Measurements from ENCODE around the gene SRRM3.
A peak's percentile ranks its signal among the peaks of the same experiment; 100 is the strongest.
"Not testable (repeated sequence)": the region's sequence is repeated elsewhere in the genome, so short reads cannot be mapped to it uniquely, and the experiment has no call there.

The SRRM3 gene

DNA sequence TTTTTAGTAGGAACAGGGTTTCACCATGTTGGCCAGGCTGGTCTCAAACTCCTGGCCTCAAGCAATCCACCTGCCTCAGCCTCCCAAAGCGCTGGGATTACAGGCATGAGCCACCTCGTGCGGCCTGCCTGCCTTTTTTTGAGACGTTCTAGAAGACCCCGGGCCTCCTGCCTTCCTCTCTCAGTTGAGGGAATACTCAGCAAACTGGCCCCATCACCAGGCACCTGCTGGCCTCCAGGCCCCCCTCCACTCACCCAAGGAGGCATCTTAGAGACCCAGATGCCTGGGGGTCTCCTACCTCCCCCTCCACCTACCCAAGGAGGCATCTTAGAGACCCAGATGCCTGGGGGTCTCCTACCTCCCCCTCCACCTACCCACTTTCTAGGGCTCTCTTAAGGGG, 91.2 kb downstream of the SRRM3 start:
- DNase-seq = not testable (repeated sequence)

DNA sequence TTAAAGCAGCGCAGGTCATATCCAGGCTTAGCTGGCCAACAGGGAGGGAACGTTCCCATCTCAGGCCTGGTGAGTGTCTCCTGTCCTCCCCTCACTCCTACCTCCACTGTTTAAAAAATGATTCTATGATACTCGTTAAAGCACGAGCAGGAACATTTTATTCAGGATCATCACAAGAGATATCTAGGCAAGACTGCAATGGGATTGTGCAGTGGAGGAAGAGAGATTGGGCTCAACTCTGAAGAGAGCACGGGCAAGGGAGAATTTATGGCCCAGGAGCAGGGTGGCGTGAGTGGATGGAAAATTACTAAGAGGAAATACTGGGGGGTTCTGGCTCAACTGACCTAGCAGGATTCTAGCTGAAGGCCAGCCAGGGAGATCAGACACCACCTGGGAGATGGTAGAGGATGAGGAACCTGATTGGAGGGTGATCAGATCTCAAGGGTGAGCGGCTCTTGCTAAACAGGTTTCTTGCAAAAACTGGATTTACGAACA, 91.8 kb downstream of the SRRM3 start:
- DNase-seq = no peak

GRCh38 chr7:76294344-76295024, 92.8 kb downstream of the SRRM3 start:
- DNase-seq = no peak

- DNase-seq = no peak
These were observed 95.3 kb downstream of the SRRM3 start for GRCh38 chr7:76296743-76297740.

- DNase-seq = no peak
These were observed 98.6 kb downstream of the SRRM3 start for GRCh38 chr7:76300166-76300731.

GRCh38 chr7:76301000-76301399, 99.3 kb downstream of the SRRM3 start:
- DNase-seq = no peak

- DNase-seq = peak; percentile 50
These were observed 100.9 kb downstream of the SRRM3 start, which contains the start of gene HSPB1 for GRCh38 chr7:76302347-76303201. Gene HSPB1 (plus strand): TSS chr7:76302673. CDS start chr7:76302713, 40 bp downstream.

GRCh38 chr7:76303202-76304147, 101.8 kb downstream of the SRRM3 start:
- peak; percentile 72 for DNase-seq

DNA sequence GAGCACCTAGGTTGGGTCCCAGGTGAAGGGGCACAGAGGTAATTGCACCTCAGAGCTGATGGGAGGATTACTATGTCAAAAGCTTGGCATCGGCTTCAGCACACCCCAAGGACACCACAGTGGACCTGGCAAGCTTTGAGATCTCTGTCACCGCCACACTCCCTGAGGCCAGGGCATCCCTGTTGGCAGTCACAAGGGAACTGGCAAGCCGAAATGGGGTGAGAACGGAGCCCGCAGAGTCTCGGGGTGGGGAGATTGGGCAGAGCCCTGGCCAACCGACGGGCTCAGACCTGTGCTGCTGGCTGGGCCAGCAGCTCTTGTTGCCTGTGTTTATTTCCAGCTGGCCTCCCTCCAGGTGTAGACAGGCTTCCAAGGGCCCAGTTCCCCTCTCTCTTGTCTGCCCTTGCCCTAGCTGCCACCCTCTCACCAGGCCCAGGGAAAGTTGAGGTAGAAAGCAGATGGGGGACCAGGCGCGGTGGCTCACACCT, 103.2 kb downstream of the SRRM3 start:
- no peak for DNase-seq

DNA sequence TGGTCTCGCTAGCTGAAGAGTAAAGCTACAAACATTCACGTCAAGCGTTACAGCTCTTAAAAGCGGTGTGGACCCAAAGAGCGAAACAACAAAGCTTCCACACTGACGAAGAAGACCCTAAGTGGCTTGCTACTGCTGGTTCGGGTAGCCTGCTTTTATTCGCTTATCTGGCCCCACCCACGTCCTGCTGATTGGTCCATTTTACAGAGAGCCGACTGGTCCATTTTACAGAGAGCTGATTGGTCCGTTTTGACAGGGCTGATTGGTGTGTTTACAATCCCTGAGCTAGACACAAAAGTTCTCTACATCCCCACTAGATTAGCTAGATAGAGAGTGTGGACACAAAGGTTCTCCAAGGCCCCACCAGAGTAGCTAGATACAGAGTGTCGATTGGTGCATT, 107.2 kb downstream of the SRRM3 start:
- not testable (repeated sequence) for DNase-seq

DNA sequence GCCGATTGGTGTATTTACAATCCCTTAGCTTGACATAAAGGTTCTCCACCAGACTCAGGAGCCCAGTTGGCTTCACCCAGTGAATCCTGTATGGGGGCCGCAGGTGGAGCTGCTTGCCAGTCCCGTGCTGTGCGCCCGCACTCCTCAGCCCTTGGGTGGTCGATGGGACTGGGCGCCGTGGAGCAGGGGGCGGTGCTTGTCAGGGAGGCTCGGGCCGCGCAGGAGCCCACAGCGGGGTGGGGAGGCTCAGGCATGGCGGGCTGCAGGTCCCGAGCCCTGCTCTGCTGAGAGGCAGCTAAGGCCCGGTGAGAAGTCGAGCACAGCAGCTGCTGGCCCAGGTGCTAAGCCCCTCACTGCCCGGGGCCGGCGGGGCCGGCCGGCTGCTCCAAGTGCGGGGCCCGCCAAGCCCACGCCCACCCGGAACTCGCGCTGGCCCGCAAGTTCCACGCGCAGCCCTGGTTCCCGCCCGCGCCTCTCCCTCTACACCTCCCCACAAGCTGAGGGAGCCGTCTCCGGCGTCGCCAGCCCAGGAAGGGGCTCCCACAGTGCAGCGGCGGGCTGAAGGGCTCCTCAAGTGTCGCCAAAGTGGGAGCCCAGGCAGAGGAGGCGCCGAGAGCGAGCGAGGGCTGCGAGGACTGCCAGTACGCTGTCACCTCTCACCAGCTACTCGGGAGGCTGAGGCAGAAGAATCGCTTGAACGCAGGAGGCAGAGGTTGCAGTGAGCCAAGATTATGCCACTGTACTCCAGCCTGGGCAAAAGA, 107.8 kb downstream of the SRRM3 start:
- not testable (repeated sequence) for DNase-seq

DNA sequence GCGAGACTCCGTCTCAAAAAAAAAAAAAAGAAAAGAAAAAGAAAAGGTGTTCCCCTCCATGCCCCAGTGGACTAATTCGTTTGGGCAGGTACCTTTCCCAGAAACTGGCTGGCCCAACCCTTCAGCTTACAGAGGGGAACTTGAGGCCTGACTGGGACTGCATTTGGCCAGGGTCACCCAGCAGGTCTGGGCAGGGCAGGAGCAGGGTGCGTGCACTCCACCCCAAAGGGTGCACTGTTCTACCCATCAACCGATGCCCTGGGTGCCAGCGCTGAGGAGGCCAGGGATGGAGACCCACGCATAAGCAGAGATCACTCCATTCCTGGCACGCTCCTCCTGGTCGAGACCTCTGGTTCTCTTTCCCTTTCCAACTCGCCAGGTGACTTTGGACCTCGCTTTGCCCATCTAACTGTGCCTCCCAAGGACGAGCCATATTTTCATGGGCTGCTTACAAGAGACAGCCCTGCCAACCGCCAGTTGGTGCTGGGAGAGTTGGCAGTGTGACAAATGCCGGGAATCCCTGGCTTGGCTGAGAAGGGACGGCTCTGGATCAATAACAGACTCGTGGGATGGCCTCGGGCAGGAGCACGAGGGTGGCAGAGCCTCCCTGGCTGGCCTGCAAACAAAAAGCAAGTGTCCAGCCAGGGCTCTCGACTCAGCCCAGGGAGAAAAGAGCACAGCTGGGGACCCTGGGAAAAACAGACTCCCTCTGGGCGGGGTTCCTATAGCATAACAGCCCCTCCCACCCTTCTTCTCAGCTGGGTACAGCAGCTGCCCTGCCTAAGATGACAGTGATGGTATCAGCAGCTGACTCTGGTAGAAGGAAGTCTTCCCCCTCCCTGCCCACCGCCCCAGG, 108.6 kb downstream of the SRRM3 start:
- DNase-seq = no peak

DNA sequence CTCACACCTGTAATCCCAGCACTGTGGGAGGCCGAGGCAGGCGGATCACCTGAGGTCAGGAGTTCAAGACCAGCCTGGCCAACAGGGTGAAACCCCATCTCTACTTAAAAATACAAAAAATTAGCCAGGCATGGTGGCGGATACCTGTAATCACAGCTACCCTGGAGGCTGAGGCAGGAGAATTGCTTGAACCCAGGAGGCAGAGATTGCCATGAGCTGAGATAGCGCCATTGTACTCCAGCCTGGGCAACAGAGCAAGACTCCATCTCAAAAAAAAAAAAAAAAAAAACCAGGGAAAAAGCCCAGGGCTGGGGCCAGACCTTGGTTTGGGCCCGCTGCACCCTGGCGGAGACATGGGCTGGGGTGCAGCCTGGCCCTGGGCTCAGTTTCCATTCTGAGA, 110.1 kb downstream of the SRRM3 start:
- not testable (repeated sequence) for DNase-seq

DNA sequence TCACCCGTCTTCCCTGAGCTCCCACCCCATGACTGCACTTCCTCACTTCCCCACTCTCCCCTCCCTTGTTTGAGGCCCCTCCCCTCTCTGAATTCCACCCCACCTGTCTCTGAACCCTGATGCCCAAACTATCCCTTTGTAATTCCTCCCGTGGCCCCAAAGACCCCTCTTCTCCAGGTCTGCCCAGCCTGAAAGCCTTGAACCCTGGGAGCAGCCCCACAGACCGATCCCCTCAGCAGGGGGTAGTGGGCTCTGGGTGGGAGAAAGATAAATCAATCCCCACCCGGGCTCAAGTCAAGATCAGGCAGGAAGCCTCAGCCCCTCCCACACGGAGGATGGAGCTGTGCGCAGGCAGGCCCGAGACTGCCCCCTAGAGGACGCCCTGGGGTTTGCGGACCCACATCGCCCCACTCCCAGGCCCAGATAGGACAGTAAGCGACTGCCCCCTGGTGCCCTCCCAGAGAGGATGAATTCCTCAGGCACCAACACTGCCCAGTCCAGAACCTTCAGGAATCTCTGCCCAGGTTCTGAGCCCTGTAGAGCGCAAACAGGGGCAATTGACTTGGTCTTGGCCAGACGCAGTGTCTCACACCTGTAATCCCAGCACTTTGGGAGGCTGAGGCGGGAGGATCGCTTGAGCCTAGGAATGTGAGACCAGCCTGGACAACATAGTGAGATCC, 112.5 kb downstream of the SRRM3 start:
- DNase-seq = peak; percentile 96

GRCh38 chr7:76314740-76315139, 113.0 kb downstream of the SRRM3 start:
- not testable (repeated sequence) for DNase-seq

GRCh38 chr7:76315364-76315763, 113.7 kb downstream of the SRRM3 start:
- DNase-seq = no peak

DNA sequence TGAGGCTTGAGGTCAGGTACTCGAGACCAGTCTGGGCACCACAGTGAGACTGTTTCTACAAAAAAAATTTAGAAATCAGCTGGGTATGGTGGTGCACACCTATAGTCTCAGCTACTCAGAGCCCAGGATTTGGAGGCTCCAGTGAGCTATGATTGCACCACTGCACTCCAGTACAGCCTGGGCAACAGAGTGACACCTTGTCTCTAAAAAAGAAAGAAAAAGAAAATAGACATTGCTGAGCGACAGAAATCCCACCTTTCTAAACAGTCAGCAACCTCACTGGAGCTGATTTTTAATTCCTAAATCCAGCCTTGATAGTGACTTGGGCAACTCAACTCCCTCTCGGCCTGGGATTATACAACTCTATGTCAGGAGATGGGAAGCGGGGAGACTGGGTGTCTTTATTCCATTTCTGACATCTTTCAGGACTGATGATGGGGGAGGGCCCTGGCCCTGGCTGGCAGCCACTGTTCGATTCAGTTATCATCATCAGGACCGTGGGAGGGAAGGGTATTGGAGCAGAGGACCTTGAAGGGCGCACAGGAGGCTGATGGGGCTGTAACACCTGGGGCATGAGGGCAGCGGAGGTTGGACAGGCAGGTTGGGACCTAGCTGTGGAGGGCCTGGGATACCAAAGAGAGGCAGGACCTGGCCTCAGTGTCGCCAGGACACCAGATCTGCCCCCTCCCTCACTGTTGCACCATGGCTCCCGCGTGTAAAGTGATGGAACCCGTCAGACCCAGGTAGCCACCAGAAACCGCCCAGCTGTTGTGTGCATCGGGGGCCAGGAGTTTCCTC, 115.5 kb downstream of the SRRM3 start:
- DNase-seq = no peak
